HG03108 (cell line): ENCODE measurements around the gene KRT34.
"Not testable (repeated sequence)": the region's sequence is repeated elsewhere in the genome, so short reads cannot be mapped to it uniquely, and the experiment has no call there.

Source experiments
- ATAC-seq: cut with Tn5 transposase; IDR thresholded peaks from one replicate; pipeline ENCODE4 v1.9.1; 2021; ENCODE audit warnings: moderate library complexity; ENCODE audit not compliant: unreplicated experiment

Gene KRT34

DNA sequence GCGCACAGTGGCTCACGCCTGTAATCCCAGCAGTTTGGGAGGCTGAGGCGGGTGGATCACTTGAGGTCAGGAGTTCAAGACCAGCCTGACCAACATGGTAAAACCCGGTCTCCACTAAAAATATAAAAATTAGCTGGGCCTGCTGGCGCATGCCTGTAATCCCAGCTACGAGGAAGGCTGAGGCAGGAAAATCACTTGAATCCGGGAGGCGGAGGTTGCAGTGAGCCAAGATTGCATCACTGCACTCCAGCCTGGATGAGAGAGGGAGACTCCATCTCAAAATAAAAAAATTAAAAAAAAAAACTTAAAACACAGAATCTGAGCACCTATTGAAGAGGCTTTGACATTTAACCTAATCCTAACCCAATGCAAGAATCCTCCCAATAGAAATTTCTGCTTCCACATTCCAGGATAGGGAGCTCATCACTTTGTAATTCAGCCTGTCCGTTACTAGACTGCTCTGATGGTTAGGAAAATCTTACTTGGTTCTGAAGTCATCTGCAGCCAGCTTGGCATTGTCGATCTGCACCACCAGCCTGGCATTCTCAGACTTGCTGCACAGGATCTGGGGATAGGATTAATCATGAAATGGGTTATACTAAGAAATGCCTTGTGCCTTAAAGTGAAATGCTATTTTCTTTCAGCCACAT, 14.6 kb downstream of the KRT34 start:
- ATAC-seq = no peak

DNA sequence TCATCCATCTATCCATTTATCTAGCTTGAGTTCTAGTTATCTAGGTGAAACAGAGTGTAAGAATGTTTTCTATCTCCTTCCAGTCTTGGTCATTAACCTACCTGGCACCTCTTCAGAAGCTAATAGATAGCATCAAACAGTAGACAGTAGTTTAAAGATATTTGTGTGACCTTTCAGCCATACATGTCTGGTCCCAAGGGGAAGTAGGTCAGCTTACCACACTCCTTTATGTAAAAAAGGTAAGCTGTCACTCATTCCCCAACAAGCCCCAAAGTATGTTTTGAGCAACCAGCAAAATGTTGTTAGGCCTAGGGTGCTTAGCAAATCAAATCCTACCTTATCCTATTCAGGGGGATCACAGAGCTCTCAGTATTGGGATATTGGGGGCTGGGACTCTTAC, 16.0 kb downstream of the KRT34 start:
- ATAC-seq = no peak

DNA sequence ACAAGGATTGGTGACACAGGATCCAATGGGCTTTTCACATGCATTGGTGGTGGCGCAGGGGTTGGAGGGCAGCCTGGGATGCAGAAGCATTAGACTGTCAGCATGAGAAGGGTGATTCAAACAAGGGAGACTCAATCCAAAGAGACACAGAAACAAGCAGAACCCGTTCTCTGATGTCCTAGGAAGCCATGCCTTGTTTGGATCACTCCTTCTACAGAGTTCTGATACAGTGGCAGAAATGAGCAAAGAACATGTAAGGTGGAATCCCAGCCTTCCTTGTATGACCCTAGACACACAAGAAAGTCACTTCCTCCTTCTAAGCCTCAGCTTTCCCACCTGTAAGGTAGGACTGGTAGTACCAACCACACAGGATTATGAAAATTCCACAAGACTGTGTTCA, 18.2 kb downstream of the KRT34 start:
- ATAC-seq = no peak

- ATAC-seq = no peak
Observed at GRCh38 chr17:41360296-41360995, 21.7 kb downstream of the KRT34 start.

DNA sequence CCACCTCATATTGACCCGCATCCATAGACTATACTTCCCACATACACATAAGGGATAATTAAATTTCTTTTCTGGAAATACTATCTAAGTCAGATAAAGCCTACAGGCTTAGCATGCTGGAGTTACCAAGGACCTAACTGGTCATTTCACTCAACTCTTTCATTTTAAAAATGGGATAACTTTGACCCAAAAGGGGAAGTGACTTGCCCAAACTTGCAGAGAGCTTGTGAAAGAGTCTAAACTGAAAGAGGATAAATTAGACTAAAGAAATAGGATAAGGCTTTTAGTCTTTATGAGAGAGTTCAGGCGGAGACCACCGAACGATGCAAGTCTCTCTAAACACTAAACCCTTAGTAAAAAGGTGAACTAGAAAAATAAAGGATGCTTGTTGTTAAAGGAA, 27.6 kb downstream of the KRT34 start:
- no peak for ATAC-seq

DNA sequence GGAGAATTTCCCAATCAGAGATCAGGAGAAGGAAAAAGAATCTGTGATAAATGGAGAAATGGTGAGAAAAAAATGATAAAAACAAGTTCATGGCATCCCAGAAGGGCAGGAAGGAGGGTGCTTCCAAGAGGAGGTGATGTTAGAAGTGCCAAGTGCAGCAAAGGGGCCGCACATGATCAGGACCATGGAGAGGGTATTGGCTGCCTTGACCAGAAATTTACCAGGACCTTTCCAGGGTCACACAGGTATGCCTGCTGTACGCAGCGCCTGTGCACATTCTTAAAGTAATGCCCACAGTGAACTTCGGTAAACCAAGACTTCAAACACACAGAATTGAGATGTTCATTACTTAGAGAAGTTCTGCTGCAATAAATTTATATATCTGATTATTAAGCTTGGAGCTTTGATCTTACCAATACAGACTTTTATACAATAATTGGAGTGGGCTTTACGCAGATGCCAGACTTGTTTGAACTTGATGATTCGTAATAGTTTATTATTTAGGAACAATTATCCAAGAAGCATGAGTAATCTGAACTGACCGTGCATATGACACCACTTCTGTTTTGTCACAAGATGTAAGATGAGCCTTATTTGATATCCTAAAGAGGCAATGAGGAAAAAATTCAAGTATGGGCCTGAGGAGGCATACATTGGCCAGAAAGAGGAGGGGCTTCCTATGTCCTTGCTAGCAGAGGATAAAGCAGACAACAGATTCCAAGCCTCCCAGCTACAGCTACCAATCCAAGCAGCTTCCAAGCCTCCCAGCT, 29.3 kb downstream of the KRT34 start:
- no peak for ATAC-seq

- no peak for ATAC-seq
Observed at GRCh38 chr17:41351177-41351576, 30.9 kb downstream of the KRT34 start.

DNA sequence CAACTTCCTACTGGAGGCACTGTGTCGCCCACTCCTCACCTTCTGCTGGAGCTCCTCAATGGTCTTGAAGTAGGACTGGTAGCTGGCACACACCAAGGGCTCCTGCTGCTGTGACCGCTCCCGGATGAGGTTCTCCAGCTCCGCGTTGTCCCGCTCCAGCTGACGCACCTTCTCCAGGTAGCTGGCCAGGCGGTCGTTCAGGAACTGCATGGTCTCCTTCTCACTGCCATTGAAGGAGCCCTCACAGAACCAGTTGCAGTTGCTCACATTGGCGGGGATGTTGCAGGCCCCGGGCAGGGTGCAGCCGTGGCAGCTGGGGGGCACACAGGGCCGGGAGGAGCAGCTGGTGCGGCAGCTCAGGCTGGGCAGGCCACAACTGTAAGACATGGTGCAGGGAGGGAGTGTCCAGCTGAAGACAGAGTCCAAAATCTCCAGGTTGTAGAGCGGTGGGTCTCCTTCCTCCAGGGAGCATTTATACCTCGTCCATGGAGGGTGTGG, 31.7 kb downstream of the KRT34 start, which contains the start of gene KRT33A:
Gene KRT33A (minus strand): TSS at position 448 of the 498 bp plus-strand sequence. CDS start 61 bp downstream, at position 387.
- ATAC-seq = not testable (repeated sequence)

GRCh38 chr17:41347869-41348760, 34.0 kb downstream of the KRT34 start:
- no peak for ATAC-seq

DNA sequence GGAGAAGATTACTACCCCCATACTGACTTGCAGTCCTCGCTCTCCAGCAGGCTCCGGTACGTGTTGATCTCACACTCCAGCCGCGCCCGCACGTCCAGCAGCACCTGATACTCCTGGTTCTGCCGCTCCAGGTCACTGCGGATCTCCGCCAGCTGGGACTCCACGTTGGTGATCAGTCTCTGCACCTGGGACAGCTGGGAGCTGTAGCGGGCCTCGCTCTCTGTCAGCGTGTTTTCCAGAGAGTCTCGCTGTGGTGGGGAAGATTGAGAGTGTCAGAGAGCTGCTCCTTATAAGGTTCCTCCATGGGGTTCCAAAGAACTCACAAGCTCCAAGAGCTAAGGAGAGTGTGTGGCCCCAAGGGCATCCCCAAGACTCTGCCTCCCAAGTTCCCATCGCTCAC, 35.7 kb downstream of the KRT34 start:
- ATAC-seq = not testable (repeated sequence)

GRCh38 chr17:41345992-41346391, 36.1 kb downstream of the KRT34 start:
- ATAC-seq = no peak

- no peak for ATAC-seq
Observed at GRCh38 chr17:41343029-41343428, 39.1 kb downstream of the KRT34 start.

- peak; percentile 27 for ATAC-seq
Observed at GRCh38 chr17:41340934-41341861, 40.9 kb downstream of the KRT34 start.

- ATAC-seq = peak; percentile 35
Observed at GRCh38 chr17:41340494-41340893, 41.6 kb downstream of the KRT34 start.

DNA sequence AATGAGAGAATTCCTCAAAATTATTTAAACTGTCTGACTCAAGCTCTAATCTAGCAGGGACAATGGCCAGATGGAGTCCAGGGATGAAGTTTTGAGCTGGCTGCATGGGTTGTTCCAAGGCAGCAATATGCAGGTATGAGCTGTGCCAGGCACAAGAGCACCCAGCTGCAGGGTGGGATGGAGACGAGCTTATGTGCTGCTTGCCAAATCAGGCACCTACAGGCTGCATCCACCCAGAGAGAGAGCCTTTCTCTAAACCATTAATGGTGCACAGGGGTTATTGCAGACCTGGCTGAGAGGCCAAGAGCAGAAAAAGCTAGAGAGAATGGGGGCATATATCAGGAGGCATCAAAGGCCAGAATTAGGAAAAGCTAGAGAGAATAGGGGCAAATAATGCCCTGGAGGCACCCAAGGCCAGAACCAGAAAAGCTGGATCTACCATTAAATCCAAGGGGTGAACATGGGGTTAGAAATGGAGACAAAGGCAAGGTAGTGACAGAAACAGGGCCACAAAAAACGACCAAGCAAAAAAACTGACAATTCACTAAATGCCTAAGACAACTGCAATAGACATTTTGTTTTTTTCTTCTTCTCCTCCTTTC, 42.4 kb downstream of the KRT34 start:
- no peak for ATAC-seq

DNA sequence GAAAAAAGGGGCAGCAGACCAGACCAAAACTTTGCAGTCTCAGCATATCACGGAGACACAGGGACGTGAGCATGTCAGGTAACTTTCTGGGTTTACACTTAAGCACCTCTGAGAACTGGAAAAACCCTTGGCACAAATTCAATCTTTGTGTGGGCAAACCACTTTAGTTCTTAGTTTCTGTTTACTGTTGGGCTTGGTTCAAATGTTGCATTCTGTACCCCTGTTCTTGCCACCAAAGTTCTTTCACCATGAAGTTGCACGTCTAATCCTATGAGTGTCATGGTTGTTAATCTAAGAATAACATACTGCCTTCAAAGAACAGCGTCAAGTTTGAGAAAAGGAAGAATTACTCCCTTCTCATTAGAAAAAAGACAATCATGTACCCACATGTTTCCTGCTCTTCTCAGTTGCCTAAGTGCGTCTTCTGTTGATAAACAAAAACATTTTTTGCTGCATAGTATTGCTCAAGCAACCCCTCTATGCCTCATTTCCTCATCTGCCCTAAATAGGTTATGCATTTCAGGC, 43.1 kb downstream of the KRT34 start:
- ATAC-seq = no peak

GRCh38 chr17:41335747-41336146, 46.4 kb downstream of the KRT34 start:
- ATAC-seq = no peak

GRCh38 chr17:41334385-41335305, 47.5 kb downstream of the KRT34 start:
- no peak for ATAC-seq
